GM20000 (cell line): Measurements from ENCODE around the gene IGFN1.

ENCODE experiments used
- DNase-seq: peaks from one replicate; pipeline ENCODE4 v3.0.0; 2012; ENCODE audit warnings: low spot score
- TF ChIP-seq, protein P1 (sequence below): IDR thresholded peaks from 2 replicates; pipeline ENCODE4 v1.5.1; 2012; ENCODE audit warnings: mild to moderate bottlenecking, control low read depth; ENCODE audit errors: extremely low read depth, missing control alignments

IGFN1 gene

DNA sequence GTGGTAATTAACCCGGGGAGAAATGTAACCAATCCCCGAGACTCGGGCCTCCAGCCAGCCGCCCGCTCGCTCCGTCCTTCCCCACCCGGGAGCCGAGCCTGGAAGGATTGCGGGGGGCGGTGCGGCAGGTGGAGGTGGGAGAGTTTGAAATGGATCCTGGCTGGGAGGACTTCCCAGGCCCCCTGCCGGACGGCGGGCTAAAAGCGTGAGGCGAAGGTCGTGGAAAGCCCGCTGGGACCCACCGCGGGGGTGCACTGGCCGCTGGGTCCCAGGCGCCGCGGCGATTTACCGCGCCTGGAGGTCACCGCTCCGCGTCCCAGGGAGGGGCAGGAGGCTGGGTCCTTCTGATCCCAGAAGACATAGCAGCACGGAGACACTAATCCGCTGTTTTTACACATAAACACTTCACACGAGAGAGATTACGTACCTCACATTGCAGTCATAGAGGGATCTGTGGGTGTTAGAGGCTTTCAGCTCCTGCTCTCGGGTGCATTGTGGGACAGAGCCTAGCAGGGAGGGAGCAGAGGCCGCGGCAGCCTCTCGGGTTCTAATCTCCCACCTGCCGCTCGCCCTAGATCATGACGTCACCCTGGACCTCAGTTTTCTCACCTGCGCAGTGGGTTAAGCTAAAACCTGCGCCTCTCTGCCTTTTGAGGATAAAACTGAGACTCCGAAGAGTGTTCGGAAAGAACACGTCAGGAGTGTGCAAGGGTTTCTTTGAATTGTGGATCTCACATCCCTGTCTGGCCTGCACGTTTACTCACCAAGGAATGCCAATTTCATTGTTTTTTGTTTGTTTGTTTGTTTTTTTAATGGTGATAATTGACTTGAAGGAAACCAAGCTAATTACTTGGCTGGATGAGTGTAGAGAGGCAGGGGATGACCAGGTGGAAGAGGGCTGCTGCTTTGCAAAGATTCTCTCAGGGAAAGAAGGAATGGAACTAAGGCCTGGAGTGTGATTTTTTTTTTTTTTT, 19.3 kb upstream of the IGFN1 start:
- TF ChIP-seq, protein P1, sequence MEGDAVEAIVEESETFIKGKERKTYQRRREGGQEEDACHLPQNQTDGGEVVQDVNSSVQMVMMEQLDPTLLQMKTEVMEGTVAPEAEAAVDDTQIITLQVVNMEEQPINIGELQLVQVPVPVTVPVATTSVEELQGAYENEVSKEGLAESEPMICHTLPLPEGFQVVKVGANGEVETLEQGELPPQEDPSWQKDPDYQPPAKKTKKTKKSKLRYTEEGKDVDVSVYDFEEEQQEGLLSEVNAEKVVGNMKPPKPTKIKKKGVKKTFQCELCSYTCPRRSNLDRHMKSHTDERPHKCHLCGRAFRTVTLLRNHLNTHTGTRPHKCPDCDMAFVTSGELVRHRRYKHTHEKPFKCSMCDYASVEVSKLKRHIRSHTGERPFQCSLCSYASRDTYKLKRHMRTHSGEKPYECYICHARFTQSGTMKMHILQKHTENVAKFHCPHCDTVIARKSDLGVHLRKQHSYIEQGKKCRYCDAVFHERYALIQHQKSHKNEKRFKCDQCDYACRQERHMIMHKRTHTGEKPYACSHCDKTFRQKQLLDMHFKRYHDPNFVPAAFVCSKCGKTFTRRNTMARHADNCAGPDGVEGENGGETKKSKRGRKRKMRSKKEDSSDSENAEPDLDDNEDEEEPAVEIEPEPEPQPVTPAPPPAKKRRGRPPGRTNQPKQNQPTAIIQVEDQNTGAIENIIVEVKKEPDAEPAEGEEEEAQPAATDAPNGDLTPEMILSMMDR: no peak
- peak; percentile 80 for DNase-seq

DNA sequence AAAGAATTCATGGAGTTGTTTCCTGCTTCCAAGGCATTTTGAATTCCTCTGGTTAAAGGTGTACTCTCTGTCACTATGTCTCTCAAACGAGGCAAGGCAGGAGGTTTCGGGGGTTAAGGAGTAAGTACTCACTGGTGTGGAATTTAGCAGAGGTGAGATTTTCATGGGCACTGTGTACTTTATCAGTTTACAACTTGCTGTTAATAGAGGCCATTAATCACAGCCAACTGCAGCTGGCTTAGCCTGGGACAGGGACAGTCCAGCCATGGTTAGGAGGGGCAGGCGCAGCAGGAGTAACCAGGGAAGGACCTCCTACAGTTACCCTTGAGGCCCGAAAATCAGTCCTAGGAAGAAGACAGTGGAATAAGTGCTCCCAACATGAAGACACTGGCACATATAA, 18.3 kb upstream of the IGFN1 start:
- TF ChIP-seq, protein P1: no peak
- no peak for DNase-seq

DNA sequence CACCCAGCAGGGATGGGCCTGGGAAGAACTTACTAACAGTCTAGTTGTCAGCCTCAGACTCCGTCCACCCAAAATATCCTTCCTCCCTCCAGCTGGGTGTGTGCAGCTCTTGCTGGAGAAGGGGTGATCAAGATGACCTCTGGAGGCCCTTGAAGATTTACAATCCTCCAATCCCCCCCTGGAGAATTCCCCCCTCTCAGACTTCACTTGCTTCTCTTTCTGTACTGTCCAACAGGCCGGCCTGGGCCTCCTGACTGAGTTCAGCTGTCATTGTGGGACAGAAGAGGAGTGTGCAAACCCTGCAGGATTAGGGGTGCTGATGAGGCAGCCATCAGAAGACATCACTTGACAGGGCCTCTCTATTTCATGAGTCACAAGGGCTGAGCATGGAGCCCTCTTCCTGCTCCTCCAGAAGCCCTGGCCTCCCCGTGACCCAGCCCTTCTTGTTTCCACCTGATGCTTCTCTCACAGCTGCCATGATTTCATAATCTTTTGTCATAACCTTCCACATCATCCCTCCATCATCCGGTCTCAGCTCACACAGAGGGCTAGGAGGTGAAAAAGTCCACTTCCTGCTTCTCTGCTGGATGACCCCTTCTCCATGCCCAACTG, 17.5 kb upstream of the IGFN1 start:
- TF ChIP-seq, protein P1: no peak
- DNase-seq: no peak

DNA sequence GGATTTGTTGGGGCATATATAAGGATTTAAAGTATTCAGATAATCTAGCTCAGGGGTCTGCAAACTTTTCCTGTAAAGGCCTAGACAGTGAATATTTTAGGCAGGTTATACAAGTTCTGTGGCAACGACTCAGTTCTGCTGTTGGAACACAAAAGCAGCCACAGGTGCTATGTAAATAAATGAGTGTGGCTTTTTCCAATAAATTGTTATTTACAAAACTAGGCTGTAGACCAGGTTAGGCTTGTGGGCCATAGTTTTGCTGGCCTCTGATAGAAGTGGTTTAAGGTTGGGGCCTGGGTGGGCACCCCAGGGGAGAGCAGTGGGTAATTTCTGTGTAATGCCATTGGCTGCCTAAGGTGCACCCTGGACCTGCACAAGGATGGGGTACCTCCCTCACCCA, 16.9 kb upstream of the IGFN1 start:
- no peak for DNase-seq
- TF ChIP-seq, protein P1: no peak

DNA sequence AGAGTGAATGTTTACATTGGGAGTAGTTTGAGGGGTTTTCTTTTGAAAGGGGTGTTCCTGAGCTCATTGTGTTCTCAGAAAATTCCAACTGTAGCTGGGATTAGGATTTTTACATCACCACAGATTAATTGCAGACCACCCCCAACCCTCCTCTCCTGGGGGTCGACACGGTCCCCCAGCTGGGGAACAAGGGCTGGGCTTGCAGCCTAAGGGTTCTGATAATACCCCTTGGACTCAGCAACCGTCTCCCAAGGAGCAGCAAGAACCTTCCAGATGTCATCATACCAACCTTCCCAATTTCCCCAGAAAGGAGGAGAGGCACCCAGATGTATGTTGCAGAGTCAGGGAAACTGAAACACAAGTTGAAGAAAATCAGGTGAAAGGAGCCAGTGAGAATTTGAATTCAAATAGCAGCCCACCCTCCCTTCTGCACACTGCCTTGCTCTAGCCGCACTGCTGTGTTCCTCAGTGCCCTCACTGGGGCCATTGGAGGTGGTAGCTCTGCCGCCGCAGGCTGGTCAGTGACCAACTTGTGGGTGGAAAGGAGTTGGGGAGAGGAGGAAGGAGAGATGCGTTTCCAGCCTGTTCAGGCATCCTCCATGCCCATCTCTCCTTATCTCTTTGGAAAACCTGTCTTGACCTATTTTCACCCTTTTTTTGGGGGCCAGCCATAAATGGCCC, 14.7 kb upstream of the IGFN1 start:
- no peak for DNase-seq
- TF ChIP-seq, protein P1: no peak

DNA sequence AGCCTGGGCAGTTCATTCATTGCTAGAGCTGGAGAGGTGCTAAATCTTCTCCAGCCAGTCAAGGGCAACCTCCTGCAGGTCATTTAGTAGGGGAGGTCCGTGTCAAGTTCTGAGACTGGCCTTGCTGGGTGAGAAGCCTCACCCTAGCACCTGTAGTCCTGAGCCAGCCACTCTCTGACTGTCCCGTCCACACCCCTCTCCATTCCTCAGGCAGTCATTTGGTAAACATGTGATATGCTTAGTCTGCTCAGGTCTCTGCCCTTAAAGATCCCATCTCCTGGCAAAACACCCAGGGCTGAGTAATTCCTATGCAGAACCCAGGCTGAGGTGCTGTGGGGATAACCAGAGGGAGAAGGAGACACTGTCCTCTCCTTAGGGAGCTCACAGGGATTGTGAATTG, 13.7 kb upstream of the IGFN1 start:
- no peak for DNase-seq
- TF ChIP-seq, protein P1: no peak

DNA sequence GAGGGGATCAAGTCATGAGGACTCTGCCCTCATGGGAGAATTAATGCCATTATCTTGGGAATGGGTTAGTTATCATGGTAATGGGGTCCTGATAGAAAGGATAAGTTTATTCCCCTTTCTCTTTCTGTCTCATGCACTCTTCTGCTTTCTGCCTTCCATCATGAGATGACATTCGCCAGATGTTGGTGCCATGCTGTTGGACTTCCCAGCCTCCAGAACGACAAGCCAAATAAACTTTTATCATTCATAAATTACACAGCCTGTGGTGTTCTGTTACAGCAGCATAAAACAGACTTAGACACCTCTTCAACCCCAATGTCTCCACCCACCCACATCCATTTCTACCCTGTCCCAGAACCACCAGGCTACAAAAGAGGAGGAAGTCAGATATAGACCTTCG, 11.9 kb upstream of the IGFN1 start:
- TF ChIP-seq, protein P1: no peak
- DNase-seq: no peak
